K562 treated with DMSO at 1 percent for 48 hours (cell line): Measurements from ENCODE around the gene EOLA2. TPM values are rescaled to one million over a fixed set of nuclear protein-coding genes. Genes with fewer than 3 reads are reported as not detected.

Source experiments
- total RNA-seq: library from RNA; unstranded; fragments of 300-600 nt; gene quantifications from 2 replicates; pipeline ENCODE4 v1.2.3, GENCODE V29; 2022; ENCODE audit warnings: low replicate concordance; ENCODE audit errors: extremely low read depth

Gene EOLA2
- total RNA-seq: not detected in 2 replicates

DNA sequence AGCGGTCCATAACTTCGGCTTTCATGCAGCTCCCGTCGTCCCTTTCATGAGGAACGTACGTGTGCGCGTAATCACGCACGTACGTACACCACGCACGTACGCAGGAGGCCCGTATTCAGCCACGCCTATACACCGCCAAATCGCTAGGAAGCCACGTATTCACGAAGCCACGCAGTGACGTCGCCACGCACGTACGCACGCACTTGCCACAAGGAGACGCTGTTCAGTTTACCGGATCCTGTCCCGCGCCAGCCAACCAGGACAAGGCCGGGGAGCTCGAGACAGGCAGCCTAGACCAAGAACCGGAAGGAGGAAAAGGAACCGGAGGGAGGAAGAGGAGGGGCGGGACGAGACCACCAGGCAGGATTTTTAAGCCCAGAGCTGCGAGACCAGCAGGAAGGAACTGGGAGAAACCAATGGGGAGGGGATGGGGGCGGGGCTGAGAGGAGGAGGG is at the start of gene EOLA2:
Gene EOLA2, minus strand, starts transcription at position 65 of the 454 bp plus-strand sequence. CDS start 4,617 bp downstream, outside the sequence.

GRCh38 chrX:149929400-149929799 is 8.9 kb downstream of the EOLA2 start, which contains the start of gene HSFX4:
Gene HSFX4 (plus strand): TSS chrX:149929573. CDS start chrX:149929645, 72 bp downstream.

Other genes starting within 250 kb of the EOLA2 start
- not detected in 2 replicates for gene MAGEA11, start 226.4 kb downstream of the EOLA2 start, total RNA-seq
- gene HSFX1, start 164.4 kb downstream of the EOLA2 start, total RNA-seq: not detected in 2 replicates
- gene MAGEA9, start 156.6 kb downstream of the EOLA2 start, total RNA-seq: not detected in 2 replicates
- not detected in 2 replicates for gene MAGEA8, start 57.3 kb downstream of the EOLA2 start, total RNA-seq
- gene HSFX4, start 8.9 kb downstream of the EOLA2 start, total RNA-seq: not detected in 2 replicates